ENCODE data around the gene DNAJC15. TPM values are rescaled to one million over a fixed set of nuclear protein-coding genes. Genes with fewer than 3 reads are reported as not detected.

DNAJC15 gene
- total RNA-seq, 3 donors from 2014 or later: 9.2 to 14.4 (median 12.9) TPM

GRCh38 chr13:42984026-42984425, 39.4 kb upstream of the DNAJC15 start:
- intact Hi-C loops (cut with DNase I; ENCODE audit: low total_unique reads): no loop called here
- TF ChIP-seq POLR2AphosphoS5 (IDR thresholded peaks at IDR 0.05) (no peak), POLR2A (IDR thresholded peaks at IDR 0.05) (no peak)
- TF ChIP-seq, protein P1, sequence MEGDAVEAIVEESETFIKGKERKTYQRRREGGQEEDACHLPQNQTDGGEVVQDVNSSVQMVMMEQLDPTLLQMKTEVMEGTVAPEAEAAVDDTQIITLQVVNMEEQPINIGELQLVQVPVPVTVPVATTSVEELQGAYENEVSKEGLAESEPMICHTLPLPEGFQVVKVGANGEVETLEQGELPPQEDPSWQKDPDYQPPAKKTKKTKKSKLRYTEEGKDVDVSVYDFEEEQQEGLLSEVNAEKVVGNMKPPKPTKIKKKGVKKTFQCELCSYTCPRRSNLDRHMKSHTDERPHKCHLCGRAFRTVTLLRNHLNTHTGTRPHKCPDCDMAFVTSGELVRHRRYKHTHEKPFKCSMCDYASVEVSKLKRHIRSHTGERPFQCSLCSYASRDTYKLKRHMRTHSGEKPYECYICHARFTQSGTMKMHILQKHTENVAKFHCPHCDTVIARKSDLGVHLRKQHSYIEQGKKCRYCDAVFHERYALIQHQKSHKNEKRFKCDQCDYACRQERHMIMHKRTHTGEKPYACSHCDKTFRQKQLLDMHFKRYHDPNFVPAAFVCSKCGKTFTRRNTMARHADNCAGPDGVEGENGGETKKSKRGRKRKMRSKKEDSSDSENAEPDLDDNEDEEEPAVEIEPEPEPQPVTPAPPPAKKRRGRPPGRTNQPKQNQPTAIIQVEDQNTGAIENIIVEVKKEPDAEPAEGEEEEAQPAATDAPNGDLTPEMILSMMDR (IDR thresholded peaks at IDR 0.05): no peak
- Histone ChIP-seq H3K36me3 (no peaks in the 10 kb centered on the region), H3K27ac (no peak overlapping the region), H3K4me3 (no peak overlapping the region), H3K27me3 (no peaks in the 10 kb centered on the region), H3K4me1 (peaks cover 0 to 2% of the 10 kb centered on the region in 2 donors), H3K9me3 (no peaks in the 10 kb centered on the region)
- DNase-seq (ENCODE audit: low spot score in 2 of 2): no peak

DNA sequence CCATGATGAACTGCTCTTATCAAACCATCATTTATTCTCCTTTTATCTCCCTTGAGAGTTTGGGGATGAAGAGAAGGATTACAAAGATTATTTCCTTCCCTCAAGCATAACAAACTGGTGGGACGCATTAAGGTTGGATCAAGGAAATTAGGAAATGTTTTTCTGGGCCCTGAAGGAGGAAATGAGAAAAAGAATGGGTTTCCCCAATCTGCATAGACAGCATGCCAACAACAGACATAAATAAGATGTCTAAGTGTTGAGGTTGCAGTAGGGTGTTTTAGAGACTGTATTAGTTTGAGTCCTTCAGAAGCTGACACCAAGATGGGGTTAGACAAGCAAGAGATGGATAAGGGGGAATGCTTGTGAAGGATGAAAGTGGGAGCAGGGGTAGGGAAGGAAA, 38.7 kb upstream of the DNAJC15 start:
- TF ChIP-seq, protein P1 (IDR thresholded peaks at IDR 0.05): no peak
- TF ChIP-seq POLR2A (IDR thresholded peaks at IDR 0.05) (no peak), POLR2AphosphoS5 (IDR thresholded peaks at IDR 0.05) (no peak)
- Histone ChIP-seq H3K9me3 (no peaks in the 10 kb centered on the region), H3K27me3 (no peaks in the 10 kb centered on the region), H3K27ac (peak overlapping the region in 1 of 2 donors; percentile 12), H3K36me3 (no peaks in the 10 kb centered on the region), H3K4me3 (no peak overlapping the region), H3K4me1 (peaks cover 0 to 2% of the 10 kb centered on the region in 2 donors)
- DNase-seq (ENCODE audit: low spot score in 2 of 2): no peak
- intact Hi-C loops (cut with DNase I; ENCODE audit: low total_unique reads): no loop called here

GRCh38 chr13:42985312-42986175, 37.8 kb upstream of the DNAJC15 start:
- H3K4me1 ChIP-seq: peaks cover 0 to 2% of the 10 kb centered on the region in 2 donors
- DNase-seq (ENCODE audit: low spot score in 2 of 2): no peak
- TF ChIP-seq POLR2AphosphoS5 (IDR thresholded peaks at IDR 0.05) (no peak), POLR2A (IDR thresholded peaks at IDR 0.05) (no peak)
- TF ChIP-seq, protein P1 (IDR thresholded peaks at IDR 0.05): no peak
- H3K4me3 ChIP-seq: peak overlapping the region in 1 of 3 donors; percentile 36
- H3K36me3 ChIP-seq: no peaks in the 10 kb centered on the region
- H3K9me3 ChIP-seq: no peaks in the 10 kb centered on the region
- no peaks in the 10 kb centered on the region for H3K27me3 ChIP-seq
- intact Hi-C loops (cut with DNase I; ENCODE audit: low total_unique reads): no loop called here
- H3K27ac ChIP-seq: peak overlapping the region; percentile 35 to 72

DNA sequence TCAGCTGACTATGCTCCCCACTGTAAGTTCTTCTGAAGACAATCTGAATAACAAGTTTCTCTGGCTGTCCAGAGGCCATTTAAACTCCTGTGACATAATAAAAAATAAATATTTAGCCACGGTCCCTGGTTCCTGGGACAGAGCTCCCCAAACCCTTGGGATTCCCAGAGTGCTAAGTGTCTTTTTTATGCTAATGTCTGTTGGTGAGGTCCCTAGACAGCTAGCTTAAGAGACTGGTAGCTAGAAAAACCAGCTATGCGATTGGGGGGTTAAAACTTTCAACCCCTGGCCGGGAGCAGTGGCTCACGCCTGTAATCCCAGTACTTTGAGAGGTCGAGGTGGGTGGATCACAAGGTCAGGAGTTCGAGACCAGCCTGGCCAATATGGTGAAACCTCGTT, 37.2 kb upstream of the DNAJC15 start:
- H3K4me1 ChIP-seq: peaks cover 0 to 2% of the 10 kb centered on the region in 2 donors
- H3K27ac ChIP-seq: peak overlapping the region; percentile 35 to 72
- intact Hi-C loops (cut with DNase I; ENCODE audit: low total_unique reads): no loop called here
- H3K27me3 ChIP-seq: no peaks in the 10 kb centered on the region
- no peak for DNase-seq (ENCODE audit: low spot score in 2 of 2)
- peak overlapping the region in 1 of 3 donors; percentile 36 for H3K4me3 ChIP-seq
- no peak for TF ChIP-seq POLR2AphosphoS5 (IDR thresholded peaks at IDR 0.05)
- TF ChIP-seq, protein P1 (IDR thresholded peaks at IDR 0.05): no peak
- no peak for TF ChIP-seq POLR2A (IDR thresholded peaks at IDR 0.05)
- H3K9me3 ChIP-seq: no peaks in the 10 kb centered on the region
- no peaks in the 10 kb centered on the region for H3K36me3 ChIP-seq
